ENCODE data around the gene DDHD1. TPM values are rescaled to one million over a fixed set of nuclear protein-coding genes. Genes with fewer than 3 reads are reported as not detected.

The DDHD1 gene
- polyA plus RNA-seq, 1 of the 3 experiments (the other 2 are of a cell fraction): 1.9 TPM

DNA sequence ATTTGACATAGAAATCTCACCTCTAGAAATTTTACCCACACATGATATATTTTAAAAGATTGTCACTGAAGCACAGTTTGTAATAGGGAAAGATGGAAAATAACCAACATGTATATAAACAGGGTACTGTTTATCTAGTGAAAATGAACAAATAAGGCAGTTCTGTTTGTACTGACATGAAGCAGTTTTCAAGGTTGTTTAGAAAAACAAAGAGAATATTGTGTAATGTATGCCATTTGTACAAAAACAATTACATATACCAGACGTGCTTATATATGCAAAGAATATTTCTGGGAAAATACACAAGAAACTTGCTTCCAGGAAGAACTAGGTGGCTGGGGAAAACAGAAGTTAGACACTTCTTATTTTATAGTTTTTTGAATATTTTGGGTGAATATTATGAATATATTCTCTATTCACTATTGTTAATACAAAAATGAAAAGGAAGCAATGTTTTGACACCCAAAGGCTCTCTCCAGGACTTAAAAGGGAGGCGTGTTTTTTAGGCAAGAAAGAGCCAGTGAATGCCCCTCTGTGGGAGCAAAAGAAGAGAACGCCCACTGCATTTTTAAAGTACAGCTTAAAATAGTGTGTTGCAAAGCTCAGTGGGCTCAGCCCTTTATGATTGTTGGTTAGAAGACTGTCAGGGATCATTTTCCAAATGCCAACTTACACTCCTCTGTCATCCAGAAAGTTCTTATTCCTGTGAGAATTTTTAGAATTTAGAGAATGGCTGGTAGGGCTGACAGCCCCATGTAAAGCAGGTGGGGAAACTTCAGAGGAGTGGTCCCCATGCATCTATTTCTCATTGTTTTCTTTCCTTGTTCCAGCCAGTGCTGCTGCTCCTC, 142.7 kb downstream of the DDHD1 start (continued):
- TF ChIP-seq, protein P1, sequence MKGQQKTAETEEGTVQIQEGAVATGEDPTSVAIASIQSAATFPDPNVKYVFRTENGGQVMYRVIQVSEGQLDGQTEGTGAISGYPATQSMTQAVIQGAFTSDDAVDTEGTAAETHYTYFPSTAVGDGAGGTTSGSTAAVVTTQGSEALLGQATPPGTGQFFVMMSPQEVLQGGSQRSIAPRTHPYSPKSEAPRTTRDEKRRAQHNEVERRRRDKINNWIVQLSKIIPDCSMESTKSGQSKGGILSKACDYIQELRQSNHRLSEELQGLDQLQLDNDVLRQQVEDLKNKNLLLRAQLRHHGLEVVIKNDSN (IDR thresholded peaks at IDR 0.05; ENCODE audit: borderline replicate concordance, low read depth): no peak
- no peak for TF ChIP-seq MEF2A (IDR thresholded peaks at IDR 0.05; ENCODE audit: borderline replicate concordance, low read depth)
- no peak for TF ChIP-seq RXRA (IDR thresholded peaks at IDR 0.05; ENCODE audit: borderline replicate concordance, low read depth)
- TF ChIP-seq RFX5 (IDR thresholded peaks at IDR 0.05; ENCODE audit: low read length): no peak
- no peak for TF ChIP-seq NFIC (IDR thresholded peaks at IDR 0.05; ENCODE audit: borderline replicate concordance)
- TF ChIP-seq, protein P2, sequence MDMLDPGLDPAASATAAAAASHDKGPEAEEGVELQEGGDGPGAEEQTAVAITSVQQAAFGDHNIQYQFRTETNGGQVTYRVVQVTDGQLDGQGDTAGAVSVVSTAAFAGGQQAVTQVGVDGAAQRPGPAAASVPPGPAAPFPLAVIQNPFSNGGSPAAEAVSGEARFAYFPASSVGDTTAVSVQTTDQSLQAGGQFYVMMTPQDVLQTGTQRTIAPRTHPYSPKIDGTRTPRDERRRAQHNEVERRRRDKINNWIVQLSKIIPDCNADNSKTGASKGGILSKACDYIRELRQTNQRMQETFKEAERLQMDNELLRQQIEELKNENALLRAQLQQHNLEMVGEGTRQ (IDR thresholded peaks at IDR 0.05; ENCODE audit: borderline replicate concordance, low read depth, low read length): no peak

DNA sequence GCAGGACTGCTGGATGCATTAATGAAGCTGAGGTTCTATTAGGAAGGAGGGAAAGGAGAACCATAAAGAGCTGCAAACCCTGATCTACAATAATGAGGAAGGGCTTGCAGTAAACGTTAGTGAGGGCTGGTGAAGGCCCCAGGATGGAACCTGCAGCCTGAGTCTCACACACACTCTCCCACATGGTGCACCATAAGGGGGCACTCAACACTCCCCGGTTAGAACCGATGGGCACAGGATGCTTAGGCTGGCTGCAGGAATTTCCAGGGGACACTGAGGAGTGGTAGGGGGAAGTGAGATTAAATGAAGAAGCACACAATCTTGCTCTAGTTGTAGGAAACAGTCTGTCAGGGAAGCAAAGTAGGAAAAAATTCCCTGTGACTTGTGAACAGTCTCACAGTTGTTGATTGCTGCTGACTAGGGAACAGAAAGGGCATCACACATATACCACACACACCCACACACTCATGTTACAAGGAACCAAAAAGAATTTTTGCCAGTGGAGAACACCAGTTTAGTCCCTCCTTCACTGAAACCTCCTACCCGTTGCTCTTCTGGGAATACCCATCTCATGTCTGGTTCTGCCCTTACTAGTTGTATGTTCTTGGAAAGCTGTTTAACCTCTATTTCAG, 146.1 kb downstream of the DDHD1 start:
- Histone ChIP-seq H4K20me1 (ENCODE audit: insufficient read depth) (no peaks in the 10 kb centered on the region), H3K9me3 (no peaks in the 10 kb centered on the region), H3K4me1 (ENCODE audit: control insufficient read depth in 1 of 2, insufficient read depth in 2 of 2, low read depth in 1 of 2, low read length in 1 of 2) (peaks cover 0 to 10% of the 10 kb centered on the region in 2 experiments; a peak in 2 of 4 replicates), H3K27ac (ENCODE audit: low read depth in 2 of 2, low read length in 1 of 2) (no peak overlapping the region), H3F3A (replicated peaks; ENCODE audit: insufficient read depth) (peaks cover 11% of the 10 kb centered on the region), H2AFZ (ENCODE audit: low read depth) (no peak overlapping the region), H3K9me2 (no peaks in the 10 kb centered on the region), H3K27me3 (ENCODE audit: insufficient read depth) (no peaks in the 10 kb centered on the region), H3K79me2 (ENCODE audit: insufficient read depth) (no peaks in the 10 kb centered on the region), H3K36me3 (replicated peaks in 1 of 2; ENCODE audit: control insufficient read depth in 1 of 2, insufficient read depth in 2 of 2, low read length in 1 of 2) (no peaks in the 10 kb centered on the region), H3K9ac (no peak overlapping the region), H3K4me3 (ENCODE audit: low read depth in 2 of 2, low read length in 1 of 2) (no peak overlapping the region), H3K4me2 (no peak overlapping the region)
- ChIA-PET POLR2A (no interaction called here), CTCF (no interaction called here)
- 85% methylated on average over 4 of the region's 4 CpGs for WGBS (ENCODE audit: low lambda C conversion rate)
- no peak for TF ChIP-seq YY1 (IDR thresholded peaks at IDR 0.05; ENCODE audit: low read depth)
- no peak for TF ChIP-seq MXI1 (IDR thresholded peaks at IDR 0.05; ENCODE audit: low read depth, low read length)
- no peak for TF ChIP-seq FOXJ3 (CRISPR knock-in tag; IDR thresholded peaks at IDR 0.05)
- no peak for TF ChIP-seq GABPA (IDR thresholded peaks at IDR 0.05; ENCODE audit: low read depth)
- TF ChIP-seq POLR2AphosphoS5 (IDR thresholded peaks at IDR 0.05; ENCODE audit: low read depth, low read length): no peak
- no peak for TF ChIP-seq TCF12 (IDR thresholded peaks at IDR 0.05)
- no peak for TF ChIP-seq NRF1 (IDR thresholded peaks at IDR 0.05; ENCODE audit: low read depth, low read length)
- TF ChIP-seq, protein P1 (IDR thresholded peaks at IDR 0.05; ENCODE audit: borderline replicate concordance, low read depth): no peak
- TF ChIP-seq RXRA (IDR thresholded peaks at IDR 0.05; ENCODE audit: borderline replicate concordance, low read depth): no peak
- TF ChIP-seq JUND (IDR thresholded peaks at IDR 0.05): no peak
- TF ChIP-seq TAF1 (IDR thresholded peaks at IDR 0.05; ENCODE audit: borderline replicate concordance, low read depth, low read length): no peak
- no peak for TF ChIP-seq GATA2 (CRISPR knock-in tag; IDR thresholded peaks at IDR 0.05)
- TF ChIP-seq SMC3 (IDR thresholded peaks at IDR 0.05; ENCODE audit: low read depth, low read length): no peak
- TF ChIP-seq FOXM1 (IDR thresholded peaks at IDR 0.05; ENCODE audit: low read depth): no peak
- TF ChIP-seq ZBTB33 (IDR thresholded peaks at IDR 0.05; ENCODE audit: borderline replicate concordance, low read depth): no peak
- no peak for DNase-seq

Data from SK-N-SH (cell line).